Fibroblast of skin of left quadriceps (primary cell): ENCODE results near the gene FAM228B.
"Not testable (repeated sequence)": the region's sequence is repeated elsewhere in the genome, so short reads cannot be mapped to it uniquely, and the experiment has no call there.

Source experiments
- DNase-seq, 2 experiments: peaks; one replicate each; pipeline ENCODE4 v3.0.0-alpha.2; 2013; ENCODE audit warnings: low read depth in 2 of 2

The FAM228B gene

DNA sequence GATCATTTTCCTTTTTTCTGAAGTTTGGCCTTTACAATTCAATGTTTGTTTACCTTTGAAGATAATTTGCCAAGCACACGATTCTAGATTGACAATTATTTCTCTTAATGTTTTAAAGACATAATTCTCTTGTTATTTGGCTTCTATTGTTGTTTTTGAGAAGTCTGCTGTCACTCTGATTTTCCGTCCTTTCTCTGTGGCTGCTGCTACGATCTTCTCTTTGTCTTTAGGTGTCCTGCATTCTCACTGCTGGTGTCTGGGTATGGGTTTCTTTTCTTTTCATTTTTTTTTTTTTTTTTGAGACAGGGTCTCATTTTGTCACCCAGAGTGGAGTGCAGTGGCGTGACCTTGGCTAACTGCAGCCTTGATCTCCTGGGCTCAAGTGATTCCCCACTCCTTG is 36.4 kb downstream of the FAM228B start:
- no peak for DNase-seq

DNA sequence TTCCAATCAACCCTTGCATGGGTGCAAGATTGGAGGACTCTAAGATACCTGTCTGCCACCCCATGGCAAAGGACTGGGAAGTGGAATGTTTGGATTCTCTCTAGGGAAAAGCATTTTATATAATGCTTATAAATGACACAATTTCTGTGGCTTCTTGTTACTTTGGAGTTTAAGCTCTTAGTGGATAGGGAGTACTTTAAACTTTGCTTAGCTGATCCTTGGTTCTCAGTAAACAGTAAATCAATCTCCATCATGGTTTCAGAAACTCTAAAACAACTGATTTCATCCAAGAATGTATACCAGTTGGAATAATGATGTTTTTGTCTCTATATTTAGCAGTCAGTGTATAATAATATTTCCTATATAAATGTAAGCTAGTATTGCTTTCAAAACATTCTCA is 37.5 kb downstream of the FAM228B start:
- DNase-seq = no peak

DNA sequence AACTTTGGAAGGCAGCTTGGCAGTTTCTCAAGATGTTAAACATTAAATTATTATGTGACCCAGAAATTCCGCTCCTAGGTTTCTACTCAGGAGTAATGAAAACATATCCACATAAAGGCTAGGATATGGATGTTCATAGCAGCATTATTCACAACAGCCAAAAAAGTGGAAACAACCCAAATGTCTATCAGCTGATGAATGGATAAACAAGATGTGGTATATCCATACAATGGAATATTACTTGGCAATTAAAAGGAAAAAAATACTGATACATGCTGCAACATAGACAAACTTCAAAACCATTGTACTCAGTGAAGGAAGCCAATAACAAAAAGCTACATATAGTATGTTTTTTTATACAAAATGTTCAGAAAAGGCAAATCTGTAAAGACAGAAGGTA is 39.2 kb downstream of the FAM228B start:
- no peak for DNase-seq

DNA sequence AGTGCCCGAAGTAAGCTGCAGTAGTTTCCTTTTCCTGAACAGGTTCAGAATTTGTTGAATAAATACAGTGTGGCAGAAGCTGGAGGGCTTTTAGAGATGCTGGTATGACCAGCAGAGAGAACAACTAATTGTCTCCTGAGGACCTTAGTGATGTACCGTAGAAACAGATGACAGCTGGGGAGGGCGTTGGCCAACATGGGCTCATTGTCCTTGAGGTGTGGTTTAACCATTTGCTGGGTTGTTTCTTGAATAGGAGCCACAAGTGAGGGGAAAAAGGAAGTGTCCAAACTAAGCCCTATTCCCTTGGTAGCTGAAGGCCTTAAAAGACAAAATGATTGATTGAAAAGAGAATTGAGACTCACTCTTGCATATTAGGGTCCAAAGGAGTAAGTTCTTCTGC is 39.9 kb downstream of the FAM228B start:
- DNase-seq = no peak

GRCh38 chr2:24163601-24164000 is 40.3 kb downstream of the FAM228B start:
- DNase-seq = no peak

DNA sequence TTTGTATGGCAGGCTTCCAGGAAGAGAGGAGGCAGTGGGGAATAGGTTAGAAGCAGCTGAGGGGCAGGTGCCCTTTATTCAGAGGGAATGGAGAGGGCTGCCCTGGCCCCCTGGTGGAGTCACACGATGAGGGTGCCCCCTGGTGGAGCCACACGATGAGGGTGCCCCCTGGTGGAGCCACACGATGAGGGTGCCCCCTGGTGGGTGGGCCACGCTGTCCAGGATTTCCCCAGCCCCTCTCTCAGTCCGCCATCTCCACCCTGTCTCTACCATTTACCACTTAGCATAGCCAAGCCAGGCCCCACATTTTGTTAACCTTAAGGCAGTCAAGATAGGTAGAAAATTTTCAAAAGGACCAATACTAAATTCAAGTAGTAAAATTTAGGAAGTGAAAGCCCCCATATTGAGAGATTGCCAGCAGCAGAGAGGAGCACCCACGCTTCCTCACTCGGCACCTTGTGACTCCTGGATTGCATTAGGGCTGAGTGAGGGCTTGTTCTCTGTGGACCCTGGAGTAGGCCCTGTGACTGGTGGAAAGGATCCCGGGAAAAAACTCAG is 41.2 kb downstream of the FAM228B start:
- DNase-seq = no peak

DNA sequence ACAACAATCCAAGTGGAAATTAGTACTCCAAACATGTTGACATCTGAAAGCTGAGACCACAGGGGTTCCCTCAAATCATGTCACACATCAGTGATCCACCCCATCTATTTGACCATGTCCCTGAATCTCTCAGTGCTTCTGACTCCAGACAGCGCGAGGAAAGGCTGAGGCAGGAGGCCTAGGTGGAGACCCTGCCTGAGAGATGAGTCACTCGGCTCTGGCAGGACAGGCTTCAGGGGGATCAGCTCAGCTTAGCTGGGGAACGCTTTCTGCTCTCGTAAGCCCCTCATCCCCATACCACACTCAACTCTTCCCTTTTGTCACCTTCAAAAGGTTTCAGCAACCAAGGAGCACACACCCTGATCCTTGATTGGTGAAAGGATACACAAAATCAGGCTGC is 45.8 kb downstream of the FAM228B start:
- no peak for DNase-seq

DNA sequence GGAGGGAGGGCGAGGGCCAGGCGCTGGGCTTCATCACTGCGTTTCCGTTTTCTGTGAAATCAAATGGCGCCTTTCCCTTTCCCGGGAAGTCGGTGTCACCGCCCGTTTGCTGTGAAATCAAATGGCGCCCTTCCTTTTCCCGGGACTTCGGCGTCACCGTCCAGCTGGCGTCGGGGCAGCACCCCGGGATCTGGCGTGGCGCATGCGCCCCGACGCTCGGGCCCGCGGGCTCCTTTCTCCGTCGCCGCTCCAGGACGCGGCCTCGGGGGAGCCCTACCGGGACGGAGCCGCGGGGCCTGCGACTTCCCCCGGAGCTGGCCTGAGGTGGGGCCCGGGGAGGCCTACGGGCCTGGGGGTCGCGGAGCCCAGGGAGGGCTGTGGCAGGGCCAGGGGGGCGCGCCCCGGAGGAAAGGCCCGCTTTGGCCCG is 51.6 kb downstream of the FAM228B start, which contains the start of gene FAM228A:
TSS of gene FAM228A (plus strand) at position 203 of the 427 bp plus-strand sequence. CDS start 428 bp downstream, outside the sequence.
- no peak for DNase-seq

- no peak for DNase-seq
Observed at GRCh38 chr2:24175631-24176187, 52.4 kb downstream of the FAM228B start.

- no peak for DNase-seq
Observed at GRCh38 chr2:24176326-24176725, 53.1 kb downstream of the FAM228B start.

- no peak for DNase-seq
Observed at GRCh38 chr2:24179683-24180082, 56.4 kb downstream of the FAM228B start.

GRCh38 chr2:24181849-24182248 is 58.6 kb downstream of the FAM228B start:
- DNase-seq = no peak

GRCh38 chr2:24182507-24182906 is 59.2 kb downstream of the FAM228B start:
- no peak for DNase-seq

- DNase-seq = no peak
Observed at GRCh38 chr2:24183366-24184069, 60.2 kb downstream of the FAM228B start.

DNA sequence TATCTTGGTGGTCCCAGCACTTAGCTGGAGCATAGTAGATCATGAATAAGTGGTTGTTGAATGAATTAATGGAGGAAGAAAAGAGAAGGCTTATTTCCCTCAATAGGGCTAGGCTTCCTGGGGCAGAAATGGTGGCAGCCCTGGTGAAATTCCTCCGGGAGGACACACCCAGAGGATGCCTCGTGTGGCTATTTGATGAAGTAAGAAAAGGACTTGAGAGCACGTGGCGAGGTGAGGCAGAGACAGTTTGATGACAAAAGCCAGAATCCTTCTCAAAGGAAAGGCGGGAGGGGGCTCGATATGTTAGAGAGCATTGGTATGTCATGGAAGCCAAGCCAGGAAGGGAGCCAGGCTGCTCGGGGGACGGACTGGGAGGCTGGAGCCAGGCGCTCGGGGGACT is 66.3 kb downstream of the FAM228B start:
- DNase-seq = no peak

DNA sequence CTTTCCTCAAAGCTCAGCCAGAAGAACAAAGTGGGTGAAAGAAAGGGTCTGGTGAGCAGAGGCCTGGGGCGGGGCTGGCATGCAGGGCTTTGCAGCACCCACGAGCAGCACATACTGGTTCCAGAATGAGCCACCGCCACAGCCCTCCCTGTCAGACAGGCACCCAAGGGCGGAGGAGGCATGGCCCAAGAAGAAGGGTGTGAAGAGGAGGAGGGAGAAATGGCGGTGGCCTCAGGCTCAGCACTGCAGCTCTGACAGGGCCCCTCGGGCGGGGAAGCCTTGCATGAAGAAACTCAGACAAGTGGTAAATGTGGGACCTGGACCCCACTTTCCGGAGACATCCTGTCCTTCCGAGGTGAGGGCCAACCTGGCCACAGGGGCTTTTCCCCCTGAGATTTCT is 67.2 kb downstream of the FAM228B start:
- no peak for DNase-seq

DNA sequence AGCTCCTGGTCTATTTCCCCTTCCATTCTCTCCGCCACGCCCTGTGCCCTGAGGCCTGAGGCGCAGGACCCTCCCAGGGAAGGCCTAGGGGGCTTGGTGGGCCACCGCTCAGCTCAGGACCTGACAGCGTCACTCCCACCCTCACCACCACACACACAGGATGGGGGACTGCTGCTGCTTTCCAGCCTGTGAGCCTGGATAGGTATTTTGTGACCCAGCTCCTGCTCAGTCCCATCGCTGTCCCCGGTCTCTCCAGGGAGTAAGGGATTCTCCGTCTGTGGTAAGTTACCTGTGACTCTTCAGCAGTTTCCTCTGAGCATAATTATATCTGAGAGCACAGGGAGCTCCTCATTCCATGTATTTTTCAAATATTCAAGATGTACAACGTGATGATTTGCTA is 67.9 kb downstream of the FAM228B start:
- DNase-seq = no peak

- DNase-seq = no peak
Observed at GRCh38 chr2:24191848-24192247, 68.6 kb downstream of the FAM228B start.

GRCh38 chr2:24197213-24197612 is 73.9 kb downstream of the FAM228B start:
- DNase-seq = not testable (repeated sequence)

DNA sequence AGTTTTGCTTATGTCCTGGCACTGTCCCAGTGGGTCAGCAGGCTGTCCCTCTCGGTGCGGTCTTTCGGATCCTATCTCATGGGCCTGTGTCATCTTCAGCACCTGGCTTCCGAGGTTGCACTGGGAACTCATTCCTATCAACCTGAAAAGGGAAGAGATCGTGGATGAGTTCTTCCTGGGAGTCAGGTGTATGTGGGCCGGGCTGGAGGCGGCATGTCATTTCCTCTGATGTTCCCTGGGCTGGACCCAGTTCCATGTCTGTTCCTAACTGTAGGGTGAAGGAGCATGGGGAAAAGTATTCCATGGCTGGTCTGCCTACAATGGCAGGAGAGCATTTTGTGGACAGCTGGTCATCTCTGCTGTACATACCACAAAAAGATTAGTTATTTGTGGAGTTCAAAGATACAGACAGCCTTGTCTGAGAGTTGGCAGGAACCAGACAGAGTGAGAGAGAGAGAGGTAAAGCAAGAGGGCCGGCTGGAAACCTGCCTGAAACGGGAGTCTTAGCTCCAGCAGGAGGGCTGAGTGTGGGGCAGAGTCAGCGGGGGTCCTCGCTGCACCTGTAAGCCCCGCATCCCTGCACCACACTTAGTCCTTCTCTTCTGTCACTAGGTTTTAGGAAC is 76.8 kb downstream of the FAM228B start:
- no peak for DNase-seq

DNA sequence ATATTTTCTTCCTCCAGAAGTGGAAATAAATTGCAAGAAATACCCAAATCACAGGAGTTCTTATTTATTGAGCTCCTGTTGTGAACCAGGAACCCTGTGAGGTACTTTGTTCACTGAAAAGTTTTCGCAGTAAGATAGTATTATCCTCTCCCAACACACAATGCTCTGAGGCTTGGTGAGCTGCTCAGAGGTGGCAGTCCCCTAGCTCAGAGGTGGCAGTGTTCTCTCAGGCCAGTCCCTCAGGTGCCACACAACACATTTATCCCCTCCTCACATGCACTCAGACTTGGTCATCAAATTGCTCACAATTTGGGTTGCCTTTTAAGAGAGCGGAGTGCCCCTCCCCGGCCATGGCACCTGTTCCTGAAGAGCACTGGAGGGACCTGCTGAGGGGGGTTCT is 77.5 kb downstream of the FAM228B start:
- DNase-seq = no peak

GRCh38 chr2:24203029-24203786 is 79.9 kb downstream of the FAM228B start:
- no peak for DNase-seq
